Activated T-cell treated with anti-CD3 and anti-CD28 coated beads, Interleukin-2, amount 50 U/mL, for 1 hour (primary cell): Measurements from ENCODE around the gene NOS1.
"Not testable (repeated sequence)": the region's sequence is repeated elsewhere in the genome, so short reads cannot be mapped to it uniquely, and the experiment has no call there.

Source experiments
- DNase-seq: peaks from one replicate; pipeline ENCODE4 v3.0.0-alpha.2; 2020

Gene NOS1

GRCh38 chr12:117255386-117255785, 106.0 kb downstream of the NOS1 start:
- DNase-seq, result no peak

- DNase-seq, result no peak
Observed at GRCh38 chr12:117243488-117243887, 117.9 kb downstream of the NOS1 start.

- DNase-seq, result no peak
Observed at GRCh38 chr12:117241697-117242096, 119.7 kb downstream of the NOS1 start.

GRCh38 chr12:117240081-117240755, 121.2 kb downstream of the NOS1 start:
- no peak for DNase-seq

GRCh38 chr12:117236456-117237001, 124.9 kb downstream of the NOS1 start:
- DNase-seq, result peak; percentile 71

- no peak for DNase-seq
Observed at GRCh38 chr12:117235261-117235660, 126.2 kb downstream of the NOS1 start.

GRCh38 chr12:117234441-117234840, 127.0 kb downstream of the NOS1 start:
- no peak for DNase-seq

- no peak for DNase-seq
Observed at GRCh38 chr12:117231750-117232149, 129.7 kb downstream of the NOS1 start.

- no peak for DNase-seq
Observed at GRCh38 chr12:117228239-117228638, 133.2 kb downstream of the NOS1 start.

- no peak for DNase-seq
Observed at GRCh38 chr12:117227000-117227653, 134.3 kb downstream of the NOS1 start.

GRCh38 chr12:117226505-117226904, 134.9 kb downstream of the NOS1 start:
- DNase-seq, result no peak

GRCh38 chr12:117225179-117225578, 136.2 kb downstream of the NOS1 start:
- no peak for DNase-seq

GRCh38 chr12:117220947-117221346, 140.5 kb downstream of the NOS1 start:
- DNase-seq, result not testable (repeated sequence)

GRCh38 chr12:117218149-117218548, 143.3 kb downstream of the NOS1 start:
- no peak for DNase-seq

GRCh38 chr12:117216686-117217085, 144.7 kb downstream of the NOS1 start:
- DNase-seq, result no peak

GRCh38 chr12:117214797-117215196, 146.6 kb downstream of the NOS1 start:
- no peak for DNase-seq

- no peak for DNase-seq
Observed at GRCh38 chr12:117213295-117213808, 148.1 kb downstream of the NOS1 start.

GRCh38 chr12:117212563-117213190, 148.7 kb downstream of the NOS1 start:
- DNase-seq, result peak; percentile 56

- no peak for DNase-seq
Observed at GRCh38 chr12:117210266-117210918, 151.0 kb downstream of the NOS1 start.

- DNase-seq, result no peak
Observed at GRCh38 chr12:117209626-117210025, 151.8 kb downstream of the NOS1 start.

- DNase-seq, result no peak
Observed at GRCh38 chr12:117208811-117209455, 152.5 kb downstream of the NOS1 start.

GRCh38 chr12:117208206-117208605, 153.2 kb downstream of the NOS1 start:
- DNase-seq, result no peak

- DNase-seq, result no peak
Observed at GRCh38 chr12:117207675-117208074, 153.8 kb downstream of the NOS1 start.
